HTR-8/SVneo (cell line): Measurements from ENCODE around the gene TEFM.
"Not testable (repeated sequence)": the region's sequence is repeated elsewhere in the genome, so short reads cannot be mapped to it uniquely, and the experiment has no call there.

Source experiments
- DNase-seq: peaks from one replicate; pipeline ENCODE4 v3.0.0; 2011; ENCODE audit warnings: low spot score, mixed read lengths; ENCODE audit not compliant: insufficient read length
- FAIRE-seq: peaks from 2 replicates; lab custom pipeline; 2011; peaks lifted over from hg19 to GRCh38; lab: Jason Lieb, UNC

Gene TEFM, protein sequence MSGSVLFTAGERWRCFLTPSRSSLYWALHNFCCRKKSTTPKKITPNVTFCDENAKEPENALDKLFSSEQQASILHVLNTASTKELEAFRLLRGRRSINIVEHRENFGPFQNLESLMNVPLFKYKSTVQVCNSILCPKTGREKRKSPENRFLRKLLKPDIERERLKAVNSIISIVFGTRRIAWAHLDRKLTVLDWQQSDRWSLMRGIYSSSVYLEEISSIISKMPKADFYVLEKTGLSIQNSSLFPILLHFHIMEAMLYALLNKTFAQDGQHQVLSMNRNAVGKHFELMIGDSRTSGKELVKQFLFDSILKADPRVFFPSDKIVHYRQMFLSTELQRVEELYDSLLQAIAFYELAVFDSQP

DNA sequence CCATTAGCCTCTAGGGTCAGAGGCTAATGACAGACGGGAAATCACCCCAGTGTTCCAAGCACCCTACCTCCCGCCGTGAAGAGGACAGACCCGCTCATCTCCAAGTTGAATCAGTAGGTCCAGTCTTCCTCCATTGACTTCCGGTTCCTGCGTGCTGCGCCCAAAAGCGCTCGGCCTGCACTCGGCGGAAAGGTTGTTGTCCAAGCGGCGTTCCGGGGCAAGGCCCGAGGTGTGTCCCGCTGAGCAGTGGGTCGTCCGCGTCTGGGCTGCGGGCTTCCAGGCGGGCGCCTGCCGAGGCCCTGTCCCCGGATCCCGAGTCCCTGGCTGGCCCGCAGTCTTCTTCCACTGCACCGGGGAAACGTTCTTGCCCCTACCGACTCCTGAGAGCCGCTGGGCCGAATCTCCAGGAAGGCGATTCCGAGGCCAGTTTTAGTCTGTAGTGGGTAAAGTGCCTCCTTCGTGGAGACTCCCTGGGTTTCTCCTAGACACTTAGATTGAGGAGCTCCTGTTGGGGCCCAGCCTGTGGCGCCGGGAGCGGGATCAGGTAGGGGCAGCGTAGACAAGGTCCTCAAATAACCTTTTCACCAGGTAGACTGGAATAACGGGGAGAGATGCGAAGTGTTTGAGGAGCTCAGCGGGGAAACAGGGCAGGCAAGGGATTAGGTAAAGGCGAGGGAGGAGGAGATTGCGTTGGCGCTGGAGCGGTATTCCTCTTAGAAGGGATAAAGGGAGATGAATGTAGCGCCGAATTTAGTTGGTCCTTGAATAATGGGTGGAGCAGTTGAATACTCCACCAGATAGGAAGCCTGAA is at the start of gene TEFM:
Gene TEFM (minus strand): TSS at position 138 of the 811 bp plus-strand sequence. CDS start 40 bp downstream, at position 98.
- DNase-seq (peak; percentile 94), FAIRE-seq (peak; percentile 48)

DNA sequence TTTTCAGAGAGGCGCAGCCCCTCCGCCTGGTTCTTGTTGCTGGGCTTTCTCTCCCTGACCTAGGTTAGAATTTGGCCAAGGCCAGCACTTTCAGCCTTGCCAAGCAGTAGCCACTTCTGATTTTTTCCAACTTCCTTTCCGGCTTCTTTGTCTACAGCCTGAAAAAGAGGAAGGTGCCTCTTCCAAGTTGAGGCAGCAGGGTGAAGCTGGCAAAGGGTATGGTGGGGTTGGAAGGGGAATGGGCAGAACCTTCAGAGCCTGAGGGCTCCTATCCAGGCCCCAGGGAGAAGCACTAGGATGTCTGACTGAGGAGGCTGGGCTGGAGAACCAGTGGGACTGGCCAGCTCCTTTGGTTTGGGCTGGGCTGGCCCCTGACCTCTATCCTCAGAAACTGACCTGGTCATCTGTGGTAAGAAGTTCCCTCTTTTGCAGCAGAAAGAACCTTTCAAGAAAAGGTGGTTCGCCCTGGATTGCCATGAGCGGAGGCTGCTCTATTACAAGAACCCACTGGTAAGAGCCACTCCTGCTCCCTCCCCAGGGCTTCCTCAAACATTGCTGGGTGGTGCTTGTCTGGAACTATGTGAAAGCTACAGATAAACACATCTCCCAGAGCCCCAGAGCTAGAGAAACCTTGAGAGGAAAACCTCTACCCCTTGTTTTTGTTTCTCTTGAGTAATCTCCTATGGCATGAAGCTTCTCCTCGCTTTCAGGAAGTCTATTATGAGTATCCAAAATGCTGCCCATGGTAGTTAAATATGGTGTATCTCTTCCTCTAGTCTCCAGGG is 48.2 kb upstream of the TEFM start:
- FAIRE-seq = no peak
- DNase-seq = no peak

DNA sequence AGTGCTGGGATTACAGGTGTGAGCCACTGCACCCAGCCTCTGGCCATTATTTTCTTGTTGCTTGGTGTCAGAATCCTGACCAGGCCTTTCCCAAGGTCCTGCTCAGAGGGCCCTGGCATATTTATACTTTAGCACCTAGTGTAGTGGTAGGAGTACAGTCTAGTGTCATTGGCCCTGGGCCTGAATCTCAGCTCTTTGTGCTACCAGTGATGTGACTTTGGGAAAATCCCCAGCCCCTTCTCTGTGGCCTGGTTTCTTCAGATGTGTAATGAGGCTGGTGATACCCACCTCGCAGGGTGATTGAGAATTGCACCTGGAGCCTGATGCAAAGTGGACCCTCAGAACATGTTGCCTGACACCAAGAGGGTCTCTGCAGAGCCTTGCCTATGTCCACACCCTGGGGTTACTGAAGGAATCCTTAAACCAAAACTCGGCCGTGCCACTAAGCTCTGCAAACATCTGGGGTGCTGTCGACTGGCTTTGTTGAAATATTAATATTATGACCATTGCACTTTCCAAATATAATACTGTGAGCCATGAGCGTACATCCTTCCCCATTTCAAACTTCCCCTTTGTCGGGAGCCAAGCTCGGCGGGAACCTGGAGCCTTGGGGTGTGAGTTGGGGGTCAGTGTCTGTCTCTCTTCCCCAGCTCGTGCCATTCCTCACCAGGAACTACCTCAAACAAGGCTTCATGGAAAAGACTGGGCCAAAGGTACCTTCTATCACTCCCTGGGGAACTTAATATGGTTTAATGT is 46.8 kb upstream of the TEFM start:
- no peak for DNase-seq
- no peak for FAIRE-seq

DNA sequence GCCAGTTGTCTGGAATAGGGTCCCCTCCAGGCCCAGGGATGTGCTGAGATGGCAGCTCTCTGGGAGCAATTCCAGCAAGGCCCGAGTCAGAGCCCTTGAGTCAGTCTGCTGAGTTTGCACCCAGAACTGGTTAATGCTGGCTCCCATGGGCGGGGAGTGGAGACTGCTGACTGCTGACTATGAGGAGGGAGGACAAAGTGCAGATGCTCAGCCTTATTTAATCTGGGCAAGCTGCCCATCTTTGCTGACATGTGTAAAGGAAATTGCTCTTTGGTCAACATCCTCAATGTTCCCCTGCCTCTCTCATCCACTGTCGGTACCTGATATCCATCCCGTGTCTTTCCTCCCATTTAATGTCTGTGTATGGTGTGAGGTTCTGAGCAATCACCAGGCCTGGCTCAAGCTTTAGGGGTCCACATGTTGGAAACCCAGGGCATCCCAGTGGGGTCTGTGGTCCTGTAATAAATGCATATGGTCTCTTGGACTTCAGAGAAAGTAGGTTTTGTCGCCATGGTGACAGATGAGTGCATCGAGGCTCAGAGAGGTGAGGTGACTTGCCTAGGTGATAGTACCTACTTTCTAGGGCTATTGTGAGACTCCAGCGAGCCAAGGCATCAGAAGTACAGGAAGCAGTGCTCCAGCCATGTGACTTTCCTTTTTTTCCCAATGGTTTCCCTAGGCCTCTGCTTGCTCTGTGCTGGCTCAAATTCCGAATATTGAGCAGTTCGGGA is 44.8 kb upstream of the TEFM start:
- FAIRE-seq (peak; percentile 42), DNase-seq (no peak)

DNA sequence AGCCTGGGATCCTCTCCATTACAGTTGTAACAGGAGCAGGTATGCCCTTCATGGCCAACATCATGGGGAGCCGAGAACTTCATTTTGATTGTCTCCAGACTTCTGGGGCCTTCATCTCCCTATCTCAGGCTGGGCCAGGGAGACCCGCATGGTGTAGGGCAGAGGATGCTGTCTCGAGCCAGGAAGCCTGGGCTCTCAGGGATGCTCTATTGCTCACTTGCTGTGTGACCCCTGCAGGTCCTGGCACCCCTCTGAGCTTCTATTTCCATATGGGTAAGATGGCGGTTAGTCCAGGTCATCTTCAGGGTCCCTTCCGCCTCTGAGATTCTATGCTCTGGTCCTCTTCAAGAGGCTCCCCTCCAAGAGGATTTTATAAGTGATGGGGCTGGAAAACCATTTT is 44.2 kb upstream of the TEFM start:
- no peak for FAIRE-seq
- no peak for DNase-seq

DNA sequence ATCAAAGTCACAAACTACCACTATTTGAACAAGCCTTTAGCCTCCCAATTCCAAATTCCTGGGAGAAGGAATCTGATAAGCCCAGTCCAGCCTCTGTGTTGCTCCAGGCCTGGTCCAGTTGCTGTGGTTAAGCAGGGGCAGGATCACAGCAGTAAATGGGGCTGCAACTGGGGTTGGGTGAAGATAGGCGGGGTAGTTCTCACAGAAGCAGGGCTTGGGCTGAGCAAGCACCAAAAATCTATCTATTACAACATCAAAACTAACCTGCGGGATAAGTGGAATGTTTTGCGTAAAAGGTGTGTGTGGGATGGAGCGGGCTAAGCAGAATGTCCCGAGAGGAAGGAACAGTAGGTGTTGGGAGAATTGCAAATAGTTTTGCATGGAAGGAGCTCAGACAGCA is 41.8 kb upstream of the TEFM start:
- FAIRE-seq = no peak
- DNase-seq = no peak

DNA sequence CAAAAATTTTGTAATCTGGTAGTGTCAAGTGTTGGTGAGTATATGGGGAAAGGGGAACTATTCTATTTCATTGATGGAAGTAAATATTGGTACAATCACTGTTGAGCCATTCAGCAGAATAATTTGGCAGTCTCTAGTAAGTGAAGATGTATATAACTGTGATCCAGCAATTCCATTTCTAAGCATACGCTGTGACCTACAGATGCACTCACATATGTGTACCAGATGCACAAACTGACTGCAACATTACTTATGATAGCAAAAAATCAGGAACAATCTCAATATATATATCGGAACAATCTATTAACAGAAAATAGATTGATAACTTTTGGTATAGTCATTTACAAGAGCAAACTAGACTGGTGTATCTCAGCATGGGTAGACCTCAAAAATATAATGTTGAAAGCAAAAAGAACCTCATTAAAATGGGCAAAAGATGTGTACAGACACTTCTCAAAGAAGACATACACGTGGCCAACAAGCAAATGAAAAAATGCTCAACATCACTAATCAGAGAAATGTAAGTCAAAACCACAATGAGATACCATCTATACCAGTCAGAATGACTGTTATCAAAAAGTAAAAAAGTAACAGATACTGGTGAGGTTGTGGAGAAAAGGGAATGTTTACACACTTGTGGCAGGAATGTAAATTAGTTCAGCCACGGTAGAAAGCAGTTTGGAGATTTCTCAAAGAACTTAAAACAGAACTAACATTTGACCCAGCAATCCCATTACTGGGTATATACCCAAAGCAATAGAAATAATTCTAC is 36.5 kb upstream of the TEFM start:
- no peak for FAIRE-seq
- DNase-seq = no peak

DNA sequence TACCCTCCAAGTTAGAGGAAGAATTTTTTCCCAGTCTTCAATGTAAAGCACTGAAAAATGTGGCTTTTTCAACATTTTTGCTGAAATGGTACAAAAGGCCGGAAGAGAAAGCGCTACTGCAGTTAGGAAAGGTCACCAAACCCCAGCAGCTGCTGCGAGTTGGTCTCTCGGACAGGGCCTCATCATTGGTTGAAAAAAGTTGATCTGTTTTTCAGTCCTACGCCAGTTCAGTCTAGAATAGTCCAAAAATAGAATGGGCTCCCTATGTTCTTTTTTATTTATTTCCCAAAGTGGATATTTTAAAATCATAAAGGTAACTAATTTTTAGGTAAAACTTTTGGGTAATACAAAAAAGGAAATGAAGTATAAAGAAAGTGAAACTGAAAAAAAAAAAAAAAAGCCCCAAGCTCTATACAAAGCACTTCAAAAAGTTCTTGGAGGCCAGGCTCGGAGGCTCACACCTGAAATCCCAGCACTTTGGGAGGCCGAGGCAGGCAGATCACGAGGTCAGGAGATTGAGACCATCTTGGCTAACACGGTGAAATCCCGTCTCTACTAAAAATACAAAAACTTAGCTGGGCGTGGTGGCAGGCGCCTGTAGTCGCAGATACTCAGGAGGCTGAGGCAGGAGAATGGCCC is 33.1 kb upstream of the TEFM start:
- FAIRE-seq (no peak), DNase-seq (no peak)

DNA sequence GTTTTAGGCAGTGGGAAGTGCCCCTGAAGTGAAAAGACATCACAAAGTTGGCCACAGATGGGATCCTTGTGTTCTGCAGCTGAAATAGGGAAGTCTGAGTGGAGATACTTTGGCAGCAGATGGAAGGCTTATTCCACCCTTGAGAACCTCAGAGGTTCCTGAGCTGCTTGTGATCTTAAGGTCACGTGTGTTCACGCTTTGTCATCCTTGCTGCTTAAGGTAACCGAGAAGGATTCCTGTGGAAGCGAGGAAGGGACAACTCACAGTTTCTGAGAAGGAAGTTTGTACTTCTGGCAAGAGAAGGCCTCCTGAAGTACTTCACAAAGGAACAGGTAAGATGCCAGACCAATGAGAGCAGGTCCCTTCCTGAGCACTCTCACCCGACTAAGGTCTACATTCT is 27.9 kb upstream of the TEFM start:
- no peak for DNase-seq
- FAIRE-seq = no peak

DNA sequence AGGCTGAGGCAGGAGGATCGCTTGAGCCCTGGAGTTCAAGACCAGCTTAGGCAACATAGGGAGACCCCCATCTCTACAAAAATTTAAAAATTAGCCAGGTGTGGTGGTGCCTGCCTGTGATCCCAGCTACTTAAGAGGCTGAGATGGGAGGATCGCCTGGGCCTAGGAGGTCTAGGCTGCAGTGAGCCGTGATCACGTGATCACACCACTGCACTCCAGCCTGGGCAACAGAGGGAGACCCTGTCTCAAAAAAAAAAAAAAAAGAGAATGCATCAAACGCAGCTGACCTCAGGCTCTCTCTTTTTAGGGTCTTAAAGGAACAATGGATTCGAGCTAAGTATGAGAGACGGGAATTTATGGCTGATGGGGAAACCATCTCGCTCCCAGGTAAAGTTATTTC is 25.5 kb upstream of the TEFM start:
- not testable (repeated sequence) for DNase-seq, FAIRE-seq

DNA sequence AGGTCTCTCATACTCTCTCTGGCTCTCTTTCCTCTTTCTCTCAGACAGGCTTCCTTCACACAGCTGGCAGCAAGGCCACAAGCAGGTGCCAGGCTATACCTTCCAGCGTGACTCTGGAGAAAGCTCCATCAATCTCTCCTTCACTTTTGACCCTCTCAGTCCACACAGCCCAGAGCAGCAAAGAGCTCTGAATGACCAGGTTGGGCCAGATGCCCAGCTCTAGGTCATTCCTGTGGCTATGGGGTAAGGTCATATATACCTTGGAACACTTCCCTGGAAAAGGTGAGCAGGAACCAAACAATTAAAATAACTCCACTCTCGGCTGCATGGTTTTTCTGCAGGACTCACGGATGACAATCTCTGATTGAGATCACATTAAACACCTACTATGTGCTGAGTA is 24.5 kb upstream of the TEFM start:
- DNase-seq (no peak), FAIRE-seq (no peak)

DNA sequence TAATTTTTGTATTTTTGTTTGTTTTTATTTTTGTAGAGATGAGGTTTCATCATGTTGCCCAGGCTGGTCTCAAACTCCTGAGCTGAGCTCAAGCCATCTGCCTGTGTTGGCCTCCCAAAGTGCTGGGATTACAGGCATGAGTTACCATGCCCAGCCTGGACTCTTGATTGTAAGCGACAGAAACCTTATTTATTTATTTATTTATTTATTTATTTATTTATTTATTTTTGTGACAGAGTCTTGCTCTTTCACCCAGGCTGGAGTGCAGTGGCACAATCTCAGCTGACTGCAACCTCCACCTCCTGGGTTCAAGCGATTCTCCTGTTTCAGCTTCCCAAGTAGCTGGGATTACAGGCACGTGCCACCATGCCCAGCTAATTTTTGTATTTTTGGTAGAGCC is 23.8 kb upstream of the TEFM start:
- not testable (repeated sequence) for DNase-seq, FAIRE-seq

DNA sequence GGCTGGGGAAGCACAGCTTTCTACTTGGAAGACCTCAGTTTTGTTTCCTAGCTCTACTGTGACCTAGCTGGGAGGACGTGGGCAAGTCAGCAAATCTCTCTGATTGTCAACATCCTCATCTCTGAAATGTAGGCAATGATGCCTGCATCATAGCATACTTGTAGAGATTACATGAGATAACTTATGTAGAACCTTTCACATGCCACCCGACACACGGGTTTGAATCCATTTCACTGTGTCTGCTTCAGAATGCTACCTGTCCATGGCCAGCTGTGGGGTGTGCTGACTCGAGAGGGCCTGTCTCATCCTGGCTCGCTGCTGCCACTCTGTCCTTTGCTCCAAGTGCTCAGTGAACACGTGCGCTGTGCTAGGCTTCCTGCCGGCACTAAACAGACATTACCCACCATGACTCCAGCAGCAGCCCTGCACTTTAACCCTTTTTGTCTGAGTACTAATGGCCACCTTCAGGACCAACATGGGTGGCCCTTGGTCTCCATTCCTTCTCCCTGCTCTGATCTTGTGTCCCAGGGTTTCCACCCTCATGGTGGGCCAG is 23.1 kb upstream of the TEFM start:
- no peak for DNase-seq
- FAIRE-seq = no peak

DNA sequence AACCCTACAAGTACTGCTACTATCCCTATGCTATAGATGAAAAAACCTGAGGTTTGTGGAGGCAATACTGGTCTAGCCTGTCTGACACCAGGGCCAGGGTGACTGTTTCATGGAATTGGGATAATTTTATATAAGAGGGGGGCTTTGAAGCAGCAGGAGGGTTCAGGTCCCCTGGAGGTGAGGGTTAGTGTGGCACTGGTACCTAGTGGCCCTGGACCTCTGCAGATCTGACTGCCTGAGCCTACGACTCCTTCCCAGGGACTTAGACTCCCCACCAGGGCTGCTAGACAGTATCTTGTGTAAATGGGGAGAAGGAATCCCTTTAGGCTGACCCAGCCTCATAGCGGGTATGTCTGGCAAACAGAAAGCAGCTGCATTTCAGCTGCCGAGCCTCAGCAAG is 22.5 kb upstream of the TEFM start:
- DNase-seq (no peak), FAIRE-seq (no peak)

DNA sequence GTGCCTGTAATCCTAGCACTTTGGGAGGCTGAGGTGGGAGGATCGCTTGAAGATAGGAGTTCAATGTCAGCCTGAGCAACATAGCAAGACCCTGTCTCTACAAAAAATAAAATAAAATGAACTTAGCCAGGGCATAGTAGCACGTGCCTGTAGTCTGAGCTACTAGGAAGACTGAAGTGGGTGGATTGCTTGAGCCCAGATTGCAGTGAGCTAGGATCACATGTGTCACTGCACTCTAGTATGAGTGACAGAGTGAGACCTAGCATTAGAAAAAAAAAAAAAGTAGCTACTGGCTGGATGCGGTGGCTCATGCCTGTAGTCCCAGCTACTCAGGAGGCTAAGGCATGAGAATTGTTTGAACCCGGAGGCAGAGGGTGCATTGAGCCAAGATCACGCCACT is 21.7 kb upstream of the TEFM start:
- no peak for DNase-seq

DNA sequence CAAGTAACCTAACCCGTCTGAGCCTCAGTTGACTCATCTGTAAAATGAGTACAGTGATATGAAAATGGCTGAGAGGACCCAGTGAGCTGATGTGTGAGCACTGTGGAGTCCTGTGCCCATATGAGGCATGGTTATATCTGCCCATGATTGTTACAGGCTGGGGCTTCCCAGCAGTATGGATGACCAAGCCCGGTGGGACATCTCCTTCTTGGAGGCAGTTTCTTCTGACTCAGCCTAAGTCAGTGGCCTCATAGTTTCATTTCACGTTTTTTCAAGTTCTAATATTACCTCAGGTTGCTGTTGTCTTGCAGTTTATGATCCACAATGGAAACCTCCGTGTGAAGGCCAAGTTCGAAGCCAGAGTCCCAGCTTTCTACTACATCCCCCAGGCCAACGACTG is 20.5 kb upstream of the TEFM start:
- FAIRE-seq = no peak
- no peak for DNase-seq

More for the DNA sequence above, 21.7 kb upstream of the TEFM start:
- FAIRE-seq = no peak

DNA sequence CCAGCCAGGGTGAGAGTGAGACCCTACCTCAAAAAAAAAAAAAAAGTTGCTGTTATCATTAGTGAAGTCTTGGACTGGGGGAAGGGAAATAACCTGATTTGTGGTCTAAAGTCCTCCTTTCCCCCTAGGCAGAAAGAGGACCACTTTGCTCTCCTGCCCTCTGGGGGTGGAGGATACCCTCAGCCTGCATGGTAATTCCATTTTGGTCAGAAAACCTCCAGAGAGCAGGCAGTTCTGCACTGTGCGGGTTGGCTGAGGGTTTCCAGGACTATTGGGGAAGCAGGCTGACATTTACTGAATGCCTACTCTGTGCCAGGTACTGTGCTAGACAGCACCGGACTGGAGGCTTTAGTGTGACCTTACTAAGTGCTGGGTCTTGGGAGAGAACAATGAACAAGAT is 18.3 kb upstream of the TEFM start:
- no peak for FAIRE-seq
- DNase-seq = no peak
